ENCODE results near the gene PRB2.
"Not testable (repeated sequence)": the region's sequence is repeated elsewhere in the genome, so short reads cannot be mapped to it uniquely, and the experiment has no call there.

DNA sequence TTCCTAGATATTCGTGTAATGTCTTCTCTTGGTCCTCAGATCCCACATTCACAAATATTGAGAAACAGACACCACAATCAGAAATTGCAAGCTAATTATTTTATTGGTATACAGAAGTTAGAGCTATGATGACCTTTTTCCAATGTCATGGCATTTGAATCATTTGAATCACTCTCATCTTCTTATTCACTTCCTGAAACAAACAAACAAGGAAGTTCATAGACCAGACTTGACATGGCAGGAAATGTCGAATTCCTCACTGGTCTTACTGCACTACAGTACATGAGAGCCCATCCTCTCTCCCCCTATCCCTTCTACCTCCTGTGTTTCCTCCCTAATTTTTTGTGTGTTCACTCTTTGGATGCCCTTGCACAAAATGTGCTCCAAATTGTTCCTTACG, 3.9 kb downstream of the PRB2 start:
- not testable (repeated sequence) for TF ChIP-seq CTCF (IDR thresholded peaks at IDR 0.05; ENCODE audit: low read depth, low read length); EZH2phosphoT487 (IDR thresholded peaks at IDR 0.05; ENCODE audit: low read depth)
